ENCODE data around the gene TMEM184A. TPM values are rescaled to one million over a fixed set of nuclear protein-coding genes. Genes with fewer than 3 reads are reported as not detected.

The TMEM184A gene
- total and polyA plus RNA-seq, 10 of the 15 experiments (the other 5 are each of a cell fraction or from before 2014, with no cell fraction given): 0.04 to 0.15 TPM; not detected in 8

DNA sequence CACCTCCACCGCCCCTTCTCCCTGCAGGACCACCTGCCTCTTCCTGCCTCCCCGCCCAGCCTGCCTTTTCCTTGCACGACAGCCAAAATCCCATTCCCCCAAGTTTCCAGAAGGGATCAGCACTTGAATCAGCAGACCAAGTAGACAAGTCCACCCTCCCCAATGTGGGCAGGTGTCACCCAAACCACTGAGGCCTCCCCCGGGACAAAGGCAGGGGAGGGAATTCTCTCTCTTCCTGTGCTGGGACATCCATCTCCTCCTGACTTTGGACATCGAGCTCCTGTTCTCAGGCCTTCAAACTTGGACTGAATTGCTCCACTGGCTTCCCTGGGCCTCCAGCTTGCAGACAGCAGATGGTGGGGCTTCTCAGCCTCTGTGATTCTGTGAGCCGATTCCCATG is 35.4 kb upstream of the TMEM184A start:
- BruUV-seq (replicated peaks): no TSS peak
- H3K4me2 ChIP-seq (ENCODE audit: control insufficient read depth, insufficient read depth): no peak overlapping the region
- no peaks in the 10 kb centered on the region for H3K36me3 ChIP-seq (ENCODE audit: control insufficient read depth in 2 of 2, insufficient read depth in 2 of 2, low read length in 1 of 2)
- intact Hi-C loops (cut with micrococcal nuclease; ENCODE audit: unreplicated experiment): no loop called here
- ATAC-seq (no peak), FAIRE-seq (no peak), DNase-seq (ENCODE audit: low read depth, low spot score) (no peak)
- no peak overlapping the region for H2AFZ ChIP-seq (ENCODE audit: control insufficient read depth, low read depth, low read length)
- 15% methylated on average over 5 of the region's 6 CpGs for WGBS (ENCODE audit: insufficient coverage, insufficient replicate concordance, low lambda C conversion rate, missing lambda C conversion rate)
- H4K20me1 ChIP-seq (ENCODE audit: control insufficient read depth, insufficient read depth): no peaks in the 10 kb centered on the region
- H3K27ac ChIP-seq (ENCODE audit: control insufficient read depth, insufficient read depth): no peak overlapping the region
- H3K27me3 ChIP-seq (replicated peaks in 1 of 2; ENCODE audit: control insufficient read depth in 2 of 2, insufficient read depth in 2 of 2, low read length in 1 of 2): peaks cover 0 to 3% of the 10 kb centered on the region in 2 experiments; a peak in 2 of 4 replicates
- ChIA-PET RAD21 (ENCODE audit: unreplicated experiment) (no interaction called here), CTCF (no interaction called here), POLR2A (interaction anchor here (0.6 kb wide), 1 partner anchor 9 kb away, joined by 6 read pairs; no protein-coding TSS in a partner anchor), SMC1A (ENCODE audit: uncharacterized antibody, unreplicated experiment) (no interaction called here)
- no peaks in the 10 kb centered on the region for H3K4me1 ChIP-seq (ENCODE audit: control insufficient read depth, insufficient read depth, low read length)
- in situ Hi-C loops (cut with MboI): no loop called here
- no peak overlapping the region for H3K4me3 ChIP-seq
- H3K9ac ChIP-seq (ENCODE audit: control insufficient read depth, insufficient read depth, low read length): no peak overlapping the region
- TF ChIP-seq, protein P1, sequence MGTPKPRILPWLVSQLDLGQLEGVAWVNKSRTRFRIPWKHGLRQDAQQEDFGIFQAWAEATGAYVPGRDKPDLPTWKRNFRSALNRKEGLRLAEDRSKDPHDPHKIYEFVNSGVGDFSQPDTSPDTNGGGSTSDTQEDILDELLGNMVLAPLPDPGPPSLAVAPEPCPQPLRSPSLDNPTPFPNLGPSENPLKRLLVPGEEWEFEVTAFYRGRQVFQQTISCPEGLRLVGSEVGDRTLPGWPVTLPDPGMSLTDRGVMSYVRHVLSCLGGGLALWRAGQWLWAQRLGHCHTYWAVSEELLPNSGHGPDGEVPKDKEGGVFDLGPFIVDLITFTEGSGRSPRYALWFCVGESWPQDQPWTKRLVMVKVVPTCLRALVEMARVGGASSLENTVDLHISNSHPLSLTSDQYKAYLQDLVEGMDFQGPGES (IDR thresholded peaks at IDR 0.05): no peak
- no peak for TF ChIP-seq PAX8 (IDR thresholded peaks at IDR 0.05)
- no peak for TF ChIP-seq RELB (IDR thresholded peaks at IDR 0.05; ENCODE audit: low read depth)
- no peak for TF ChIP-seq ESRRA (IDR thresholded peaks at IDR 0.05; ENCODE audit: low read length)
- no peak for TF ChIP-seq NR2C1 (IDR thresholded peaks at IDR 0.05)
- no peak for TF ChIP-seq USF1 (IDR thresholded peaks at IDR 0.05; ENCODE audit: borderline replicate concordance, extremely low read length, insufficient read depth, low read depth, low read length)
- no peak for TF ChIP-seq STAT3 (IDR thresholded peaks at IDR 0.05; ENCODE audit: low read depth, low read length)
- no peak for TF ChIP-seq YY1 (IDR thresholded peaks at IDR 0.05; ENCODE audit: low read depth, low read length)
- TF ChIP-seq MYB (IDR thresholded peaks at IDR 0.05; ENCODE audit: borderline replicate concordance, low read depth, low read length): no peak
- peaks cover 2% of the 10 kb centered on the region; the same call in 1 of the 3 replicates for H3K9me3 ChIP-seq (replicated peaks; ENCODE audit: control insufficient read depth, insufficient read depth, low read length)
- H3K79me2 ChIP-seq (ENCODE audit: control insufficient read depth, insufficient read depth, low read length): no peaks in the 10 kb centered on the region

All from GM12878 (cell line).